ENCODE results near the gene TRIM34. TPM values are rescaled to one million over a fixed set of nuclear protein-coding genes. Genes with fewer than 3 reads are reported as not detected.

Gene TRIM34
- total and polyA plus RNA-seq, 4 donors: 1.7 to 3.8 (median 2.5) TPM

DNA sequence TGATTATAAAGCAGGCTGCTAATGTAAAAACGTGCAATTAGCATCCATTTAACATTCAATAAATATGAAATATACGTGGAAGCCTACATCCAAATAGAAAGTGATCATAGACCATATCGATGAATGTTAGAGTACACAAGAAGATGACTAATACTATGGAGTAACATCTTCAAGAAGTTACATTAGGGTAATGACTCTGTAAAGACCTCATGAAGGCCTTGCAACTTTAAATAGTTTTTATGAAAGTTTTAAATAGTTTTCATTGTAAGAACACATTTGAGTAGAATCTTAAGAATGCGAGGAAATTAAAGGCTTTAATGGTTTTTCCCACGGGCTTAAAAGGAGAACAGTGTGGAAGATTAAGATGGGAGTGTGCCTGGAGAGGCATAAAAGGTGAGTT, 1.4 kb downstream of the TRIM34 start:
- WGBS: 85% methylated on average over 5 of the region's 5 CpGs
- TF ChIP-seq SP1 (IDR thresholded peaks at IDR 0.05) (no peak), YY1 (IDR thresholded peaks at IDR 0.05) (no peak), HNF4G (IDR thresholded peaks at IDR 0.05) (no peak), TAF1 (conservative IDR thresholded peaks at IDR 0.05) (no peak), NR2F2 (IDR thresholded peaks at IDR 0.05) (no peak), GABPA (IDR thresholded peaks at IDR 0.05 in 1 of 2, conservative IDR thresholded peaks at IDR 0.05 in 1 of 2) (no peak), HNF4A (conservative IDR thresholded peaks at IDR 0.05) (no peak), RAD21 (IDR thresholded peaks at IDR 0.05) (no peak)
- TF ChIP-seq, protein P1, sequence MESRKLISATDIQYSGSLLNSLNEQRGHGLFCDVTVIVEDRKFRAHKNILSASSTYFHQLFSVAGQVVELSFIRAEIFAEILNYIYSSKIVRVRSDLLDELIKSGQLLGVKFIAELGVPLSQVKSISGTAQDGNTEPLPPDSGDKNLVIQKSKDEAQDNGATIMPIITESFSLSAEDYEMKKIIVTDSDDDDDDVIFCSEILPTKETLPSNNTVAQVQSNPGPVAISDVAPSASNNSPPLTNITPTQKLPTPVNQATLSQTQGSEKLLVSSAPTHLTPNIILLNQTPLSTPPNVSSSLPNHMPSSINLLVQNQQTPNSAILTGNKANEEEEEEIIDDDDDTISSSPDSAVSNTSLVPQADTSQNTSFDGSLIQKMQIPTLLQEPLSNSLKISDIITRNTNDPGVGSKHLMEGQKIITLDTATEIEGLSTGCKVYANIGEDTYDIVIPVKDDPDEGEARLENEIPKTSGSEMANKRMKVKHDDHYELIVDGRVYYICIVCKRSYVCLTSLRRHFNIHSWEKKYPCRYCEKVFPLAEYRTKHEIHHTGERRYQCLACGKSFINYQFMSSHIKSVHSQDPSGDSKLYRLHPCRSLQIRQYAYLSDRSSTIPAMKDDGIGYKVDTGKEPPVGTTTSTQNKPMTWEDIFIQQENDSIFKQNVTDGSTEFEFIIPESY (IDR thresholded peaks at IDR 0.05): no peak
- TF ChIP-seq, protein P2, sequence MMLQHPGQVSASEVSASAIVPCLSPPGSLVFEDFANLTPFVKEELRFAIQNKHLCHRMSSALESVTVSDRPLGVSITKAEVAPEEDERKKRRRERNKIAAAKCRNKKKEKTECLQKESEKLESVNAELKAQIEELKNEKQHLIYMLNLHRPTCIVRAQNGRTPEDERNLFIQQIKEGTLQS (IDR thresholded peaks at IDR 0.05): no peak
- TF ChIP-seq, protein P3, sequence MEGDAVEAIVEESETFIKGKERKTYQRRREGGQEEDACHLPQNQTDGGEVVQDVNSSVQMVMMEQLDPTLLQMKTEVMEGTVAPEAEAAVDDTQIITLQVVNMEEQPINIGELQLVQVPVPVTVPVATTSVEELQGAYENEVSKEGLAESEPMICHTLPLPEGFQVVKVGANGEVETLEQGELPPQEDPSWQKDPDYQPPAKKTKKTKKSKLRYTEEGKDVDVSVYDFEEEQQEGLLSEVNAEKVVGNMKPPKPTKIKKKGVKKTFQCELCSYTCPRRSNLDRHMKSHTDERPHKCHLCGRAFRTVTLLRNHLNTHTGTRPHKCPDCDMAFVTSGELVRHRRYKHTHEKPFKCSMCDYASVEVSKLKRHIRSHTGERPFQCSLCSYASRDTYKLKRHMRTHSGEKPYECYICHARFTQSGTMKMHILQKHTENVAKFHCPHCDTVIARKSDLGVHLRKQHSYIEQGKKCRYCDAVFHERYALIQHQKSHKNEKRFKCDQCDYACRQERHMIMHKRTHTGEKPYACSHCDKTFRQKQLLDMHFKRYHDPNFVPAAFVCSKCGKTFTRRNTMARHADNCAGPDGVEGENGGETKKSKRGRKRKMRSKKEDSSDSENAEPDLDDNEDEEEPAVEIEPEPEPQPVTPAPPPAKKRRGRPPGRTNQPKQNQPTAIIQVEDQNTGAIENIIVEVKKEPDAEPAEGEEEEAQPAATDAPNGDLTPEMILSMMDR (IDR thresholded peaks at IDR 0.05; ENCODE audit: low read depth, low read length, missing input control): no peak
- TF ChIP-seq, protein P4, sequence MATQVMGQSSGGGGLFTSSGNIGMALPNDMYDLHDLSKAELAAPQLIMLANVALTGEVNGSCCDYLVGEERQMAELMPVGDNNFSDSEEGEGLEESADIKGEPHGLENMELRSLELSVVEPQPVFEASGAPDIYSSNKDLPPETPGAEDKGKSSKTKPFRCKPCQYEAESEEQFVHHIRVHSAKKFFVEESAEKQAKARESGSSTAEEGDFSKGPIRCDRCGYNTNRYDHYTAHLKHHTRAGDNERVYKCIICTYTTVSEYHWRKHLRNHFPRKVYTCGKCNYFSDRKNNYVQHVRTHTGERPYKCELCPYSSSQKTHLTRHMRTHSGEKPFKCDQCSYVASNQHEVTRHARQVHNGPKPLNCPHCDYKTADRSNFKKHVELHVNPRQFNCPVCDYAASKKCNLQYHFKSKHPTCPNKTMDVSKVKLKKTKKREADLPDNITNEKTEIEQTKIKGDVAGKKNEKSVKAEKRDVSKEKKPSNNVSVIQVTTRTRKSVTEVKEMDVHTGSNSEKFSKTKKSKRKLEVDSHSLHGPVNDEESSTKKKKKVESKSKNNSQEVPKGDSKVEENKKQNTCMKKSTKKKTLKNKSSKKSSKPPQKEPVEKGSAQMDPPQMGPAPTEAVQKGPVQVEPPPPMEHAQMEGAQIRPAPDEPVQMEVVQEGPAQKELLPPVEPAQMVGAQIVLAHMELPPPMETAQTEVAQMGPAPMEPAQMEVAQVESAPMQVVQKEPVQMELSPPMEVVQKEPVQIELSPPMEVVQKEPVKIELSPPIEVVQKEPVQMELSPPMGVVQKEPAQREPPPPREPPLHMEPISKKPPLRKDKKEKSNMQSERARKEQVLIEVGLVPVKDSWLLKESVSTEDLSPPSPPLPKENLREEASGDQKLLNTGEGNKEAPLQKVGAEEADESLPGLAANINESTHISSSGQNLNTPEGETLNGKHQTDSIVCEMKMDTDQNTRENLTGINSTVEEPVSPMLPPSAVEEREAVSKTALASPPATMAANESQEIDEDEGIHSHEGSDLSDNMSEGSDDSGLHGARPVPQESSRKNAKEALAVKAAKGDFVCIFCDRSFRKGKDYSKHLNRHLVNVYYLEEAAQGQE (IDR thresholded peaks at IDR 0.05): no peak
- TF ChIP-seq, protein P5, sequence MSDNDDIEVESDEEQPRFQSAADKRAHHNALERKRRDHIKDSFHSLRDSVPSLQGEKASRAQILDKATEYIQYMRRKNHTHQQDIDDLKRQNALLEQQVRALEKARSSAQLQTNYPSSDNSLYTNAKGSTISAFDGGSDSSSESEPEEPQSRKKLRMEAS (IDR thresholded peaks at IDR 0.05): no peak
- H3K27ac ChIP-seq (ENCODE audit: low read depth in 1 of 2, low read length in 2 of 2): no peak overlapping the region

DNA sequence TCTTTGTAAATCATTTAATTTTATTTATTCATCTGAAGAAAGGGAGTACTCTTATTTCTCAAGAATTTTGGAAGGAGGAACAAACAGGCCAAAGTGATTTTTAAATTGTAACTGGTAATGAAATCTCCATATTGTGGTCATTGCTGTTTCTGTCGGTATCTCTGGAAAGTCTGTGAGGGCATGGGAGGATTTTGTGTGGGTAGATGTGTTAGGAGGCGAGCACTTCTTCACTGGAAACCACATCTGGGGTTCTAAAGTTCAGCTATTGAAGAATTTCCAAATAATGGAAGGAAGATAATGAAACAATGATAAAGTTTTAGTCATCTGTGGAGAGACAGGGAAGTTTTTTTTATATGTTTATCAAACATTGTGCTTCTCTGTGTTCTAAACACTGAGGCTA, 6.6 kb downstream of the TRIM34 start:
- WGBS: 91% methylated on average over 2 of the region's 2 CpGs
- no peak overlapping the region for H3K4me3 ChIP-seq (ENCODE audit: low read depth in 1 of 3, low read length in 3 of 3)
- no peaks in the 10 kb centered on the region for H3K9me3 ChIP-seq (ENCODE audit: control insufficient read depth in 4 of 4, low read length in 3 of 4)
- H3K9ac ChIP-seq (ENCODE audit: low read depth in 1 of 2, low read length in 2 of 2): no peak overlapping the region
- H3K36me3 ChIP-seq (ENCODE audit: control insufficient read depth in 4 of 4, insufficient read depth in 3 of 4, low read depth in 1 of 4, low read length in 3 of 4): peaks cover 0 to 13% (median 11%) of the 10 kb centered on the region in 4 donors
- no peaks in the 10 kb centered on the region for H3K4me1 ChIP-seq (ENCODE audit: control insufficient read depth in 4 of 4, insufficient read depth in 4 of 4, low read length in 3 of 4)
- no peak overlapping the region for H3K27ac ChIP-seq (ENCODE audit: low read depth in 1 of 2, low read length in 2 of 2)
- DNase-seq (ENCODE audit: low spot score): no peak
- H3K27me3 ChIP-seq (ENCODE audit: control insufficient read depth in 4 of 4, insufficient read depth in 4 of 4, low read length in 3 of 4): no peaks in the 10 kb centered on the region
- TF ChIP-seq EGR1 (IDR thresholded peaks at IDR 0.05; ENCODE audit: low read depth in 2 of 2) (no peak), YY1 (IDR thresholded peaks at IDR 0.05) (no peak), HNF4G (IDR thresholded peaks at IDR 0.05) (no peak), NR2F2 (IDR thresholded peaks at IDR 0.05) (no peak)
- TF ChIP-seq, protein P3 (IDR thresholded peaks at IDR 0.05; ENCODE audit: low read depth, low read length, missing input control): no peak
- TF ChIP-seq, protein P4 (IDR thresholded peaks at IDR 0.05): no peak
- TF ChIP-seq, protein P1 (IDR thresholded peaks at IDR 0.05): no peak

More for the DNA sequence above, 1.4 kb downstream of the TRIM34 start:
- DNase-seq (ENCODE audit: low spot score): no peak
- peaks cover 0 to 32% (median 22%) of the 10 kb centered on the region in 4 donors for H3K4me1 ChIP-seq (ENCODE audit: control insufficient read depth in 4 of 4, insufficient read depth in 4 of 4, low read length in 3 of 4)
- no peaks in the 10 kb centered on the region for H3K36me3 ChIP-seq (ENCODE audit: control insufficient read depth in 4 of 4, insufficient read depth in 3 of 4, low read depth in 1 of 4, low read length in 3 of 4)
- no peaks in the 10 kb centered on the region for H3K9me3 ChIP-seq (ENCODE audit: control insufficient read depth in 4 of 4, low read length in 3 of 4)
- H3K27me3 ChIP-seq (ENCODE audit: control insufficient read depth in 4 of 4, insufficient read depth in 4 of 4, low read length in 3 of 4): no peaks in the 10 kb centered on the region
- no peak overlapping the region for H3K4me3 ChIP-seq (ENCODE audit: low read depth in 1 of 3, low read length in 3 of 3)
- H3K9ac ChIP-seq (ENCODE audit: low read depth in 1 of 2, low read length in 2 of 2): no peak overlapping the region

Data from liver (tissue), 9 donors.